AG10803 (cell line): ENCODE results near the gene SLC34A3.
"Not testable (repeated sequence)": the region's sequence is repeated elsewhere in the genome, so short reads cannot be mapped to it uniquely, and the experiment has no call there.

Source experiments
- DNase-seq: peaks from one replicate; pipeline ENCODE4 v3.0.0; 2010; ENCODE audit warnings: low read depth
- H3K4me3 ChIP-seq: 2 replicates; pipeline ENCODE4 v1.5.1; 2011; ENCODE audit warnings: mild to moderate bottlenecking, low read length, control low read depth
- CTCF ChIP-seq: conservative IDR thresholded peaks from 2 replicates; pipeline ENCODE4 v1.5.1; 2011; ENCODE audit warnings: mild to moderate bottlenecking, low read length, control low read depth, inconsistent platforms

Gene SLC34A3

GRCh38 chr9:137236936-137237421 is 6.3 kb downstream of the SLC34A3 start:
- TF ChIP-seq CTCF, result no peak
- H3K4me3 ChIP-seq, result no peak overlapping the region
- DNase-seq, result no peak

GRCh38 chr9:137237759-137238726 is 7.3 kb downstream of the SLC34A3 start:
- no peak for DNase-seq
- no peak for TF ChIP-seq CTCF
- H3K4me3 ChIP-seq, result no peak overlapping the region

GRCh38 chr9:137239541-137240200 is 9.0 kb downstream of the SLC34A3 start:
- H3K4me3 ChIP-seq, result peak overlapping the region; percentile 68
- DNase-seq, result not testable (repeated sequence)

- no peak for TF ChIP-seq CTCF
- DNase-seq, result peak; percentile 79
- peak overlapping the region; percentile 68 for H3K4me3 ChIP-seq
Measured at GRCh38 chr9:137240318-137240840, 9.7 kb downstream of the SLC34A3 start.

- no peak for TF ChIP-seq CTCF
- peak; percentile 100 for DNase-seq
- H3K4me3 ChIP-seq, result peak within 1 kb of the TSS; percentile 76
Measured at GRCh38 chr9:137240841-137241489, 10.3 kb downstream of the SLC34A3 start, which contains the start of gene TUBB4B. Gene TUBB4B, plus strand, starts transcription at chr9:137241287. Its CDS starts 74 bp downstream, at chr9:137241361.

GRCh38 chr9:137241490-137242268 is 11.0 kb downstream of the SLC34A3 start:
- peak; percentile 42 for DNase-seq
- TF ChIP-seq CTCF, result no peak
- H3K4me3 ChIP-seq, result peak overlapping the region; percentile 76
